Measurements from ENCODE around the gene SHISAL2A. TPM values are rescaled to one million over a fixed set of nuclear protein-coding genes. Genes with fewer than 3 reads are reported as not detected.
"Not testable (repeated sequence)": the region's sequence is repeated elsewhere in the genome, so short reads cannot be mapped to it uniquely, and the experiment has no call there.

Gene SHISAL2A
- total RNA-seq, 1 donor from 2014 or later = not detected

DNA sequence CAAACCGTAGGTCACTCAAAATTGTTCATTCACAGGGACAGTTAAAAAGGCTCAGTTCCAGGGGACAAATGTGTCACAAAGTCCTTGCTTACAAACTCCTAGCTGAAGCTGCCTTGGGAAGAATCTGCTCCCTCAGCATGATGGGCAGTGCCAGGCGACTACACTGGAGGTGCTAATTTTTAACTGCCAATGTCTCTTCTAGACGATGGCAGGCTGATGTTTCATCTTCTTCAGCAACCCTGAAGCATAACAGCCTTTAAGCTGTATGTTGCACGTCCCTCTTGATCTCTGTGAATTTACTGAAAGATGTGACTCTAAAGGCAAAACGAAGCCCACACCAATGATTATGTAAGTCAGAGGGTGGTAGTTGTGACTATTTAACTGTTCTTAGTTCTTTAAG lies 53.9 kb downstream of the SHISAL2A start:
- H3K27ac Mint-ChIP-seq (ENCODE audit: unreplicated experiment) = no peak overlapping the region
- H3K4me1 Mint-ChIP-seq (ENCODE audit: low read depth, unreplicated experiment) = no peaks in the 10 kb centered on the region
- H3K27me3 ChIP-seq (ENCODE audit: insufficient read depth, low read length) = no peaks in the 10 kb centered on the region
- H3K4me3 ChIP-seq (ENCODE audit: insufficient read depth, low read depth, low read length) = no peak overlapping the region
- H3K9ac ChIP-seq (ENCODE audit: low read length) = no peak overlapping the region
- H3K36me3 Mint-ChIP-seq (ENCODE audit: low read depth, unreplicated experiment) = peaks cover 4% of the 10 kb centered on the region
- H3K79me2 ChIP-seq (ENCODE audit: insufficient read depth, low read length) = no peaks in the 10 kb centered on the region
- no peaks in the 10 kb centered on the region for H3K4me1 ChIP-seq (ENCODE audit: insufficient read depth, low read length)
- H3K9me3 ChIP-seq (ENCODE audit: insufficient read depth, low read depth, low read length) = no peaks in the 10 kb centered on the region
- H4K20me1 ChIP-seq (ENCODE audit: insufficient read depth, low read length) = no peaks in the 10 kb centered on the region
- DNase-seq (ENCODE audit: low read depth) (no peak), FAIRE-seq (no peak)
- H3K4me2 ChIP-seq (ENCODE audit: low read length) = no peak overlapping the region
- H3K27ac ChIP-seq (ENCODE audit: low read depth, low read length) = no peak overlapping the region
- no peak overlapping the region for H3K4me3 Mint-ChIP-seq (ENCODE audit: unreplicated experiment)
- H2AFZ ChIP-seq (ENCODE audit: low read depth, low read length) = no peak overlapping the region
- H3K36me3 ChIP-seq (ENCODE audit: insufficient read depth, low read length) = peaks cover 25% of the 10 kb centered on the region
- no peak for TF ChIP-seq EZH2 (IDR thresholded peaks at IDR 0.05; ENCODE audit: insufficient read depth, low read length)
- TF ChIP-seq, protein P1, sequence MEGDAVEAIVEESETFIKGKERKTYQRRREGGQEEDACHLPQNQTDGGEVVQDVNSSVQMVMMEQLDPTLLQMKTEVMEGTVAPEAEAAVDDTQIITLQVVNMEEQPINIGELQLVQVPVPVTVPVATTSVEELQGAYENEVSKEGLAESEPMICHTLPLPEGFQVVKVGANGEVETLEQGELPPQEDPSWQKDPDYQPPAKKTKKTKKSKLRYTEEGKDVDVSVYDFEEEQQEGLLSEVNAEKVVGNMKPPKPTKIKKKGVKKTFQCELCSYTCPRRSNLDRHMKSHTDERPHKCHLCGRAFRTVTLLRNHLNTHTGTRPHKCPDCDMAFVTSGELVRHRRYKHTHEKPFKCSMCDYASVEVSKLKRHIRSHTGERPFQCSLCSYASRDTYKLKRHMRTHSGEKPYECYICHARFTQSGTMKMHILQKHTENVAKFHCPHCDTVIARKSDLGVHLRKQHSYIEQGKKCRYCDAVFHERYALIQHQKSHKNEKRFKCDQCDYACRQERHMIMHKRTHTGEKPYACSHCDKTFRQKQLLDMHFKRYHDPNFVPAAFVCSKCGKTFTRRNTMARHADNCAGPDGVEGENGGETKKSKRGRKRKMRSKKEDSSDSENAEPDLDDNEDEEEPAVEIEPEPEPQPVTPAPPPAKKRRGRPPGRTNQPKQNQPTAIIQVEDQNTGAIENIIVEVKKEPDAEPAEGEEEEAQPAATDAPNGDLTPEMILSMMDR (IDR thresholded peaks at IDR 0.05; ENCODE audit: insufficient read depth, low read depth, low read length) = no peak
- H3K27me3 Mint-ChIP-seq (ENCODE audit: low read depth, unreplicated experiment) = no peaks in the 10 kb centered on the region
- no peaks in the 10 kb centered on the region for H3K9me3 Mint-ChIP-seq (ENCODE audit: unreplicated experiment)

DNA sequence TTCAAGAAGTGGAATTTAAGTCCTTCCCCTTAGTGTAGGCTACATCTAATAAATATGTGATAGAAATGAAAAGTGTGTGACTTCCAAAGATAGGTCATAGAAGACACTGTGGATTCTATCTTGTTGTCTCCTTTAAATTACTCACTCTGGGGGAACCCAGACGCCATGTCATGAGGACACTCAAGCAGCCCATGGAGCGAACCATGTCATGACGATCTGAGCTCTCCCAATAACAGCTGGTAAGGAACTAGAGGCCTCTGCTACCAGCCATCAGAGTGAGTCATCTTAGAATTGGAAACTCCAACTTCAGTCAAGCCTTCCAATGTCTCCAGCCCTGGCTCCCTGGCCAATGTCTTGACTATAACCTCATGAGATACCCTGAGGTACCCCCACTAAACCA lies 58.9 kb downstream of the SHISAL2A start:
- Histone ChIP-seq H3K27ac (ENCODE audit: low read depth, low read length) (no peak overlapping the region), H3K4me2 (ENCODE audit: low read length) (no peak overlapping the region), H3K4me3 (ENCODE audit: insufficient read depth, low read depth, low read length) (no peak overlapping the region), H4K20me1 (ENCODE audit: insufficient read depth, low read length) (peaks cover 13% of the 10 kb centered on the region), H3K4me1 (ENCODE audit: insufficient read depth, low read length) (no peaks in the 10 kb centered on the region), H2AFZ (ENCODE audit: low read depth, low read length) (no peak overlapping the region), H3K36me3 (ENCODE audit: insufficient read depth, low read length) (peaks cover 27% of the 10 kb centered on the region), H3K9ac (ENCODE audit: low read length) (no peak overlapping the region), H3K27me3 (ENCODE audit: insufficient read depth, low read length) (no peaks in the 10 kb centered on the region), H3K9me3 (ENCODE audit: insufficient read depth, low read depth, low read length) (no peaks in the 10 kb centered on the region), H3K79me2 (ENCODE audit: insufficient read depth, low read length) (peaks cover 42% of the 10 kb centered on the region)
- H3K27me3 Mint-ChIP-seq (ENCODE audit: low read depth, unreplicated experiment) = no peaks in the 10 kb centered on the region
- TF ChIP-seq, protein P1 (IDR thresholded peaks at IDR 0.05; ENCODE audit: insufficient read depth, low read depth, low read length) = no peak
- no peak for TF ChIP-seq EZH2 (IDR thresholded peaks at IDR 0.05; ENCODE audit: insufficient read depth, low read length)
- DNase-seq (ENCODE audit: low read depth) = no peak
- H3K4me3 Mint-ChIP-seq (ENCODE audit: unreplicated experiment) = no peak overlapping the region
- FAIRE-seq = no peak
- peaks cover 2% of the 10 kb centered on the region for H3K4me1 Mint-ChIP-seq (ENCODE audit: low read depth, unreplicated experiment)
- H3K9me3 Mint-ChIP-seq (ENCODE audit: unreplicated experiment) = no peaks in the 10 kb centered on the region
- H3K36me3 Mint-ChIP-seq (ENCODE audit: low read depth, unreplicated experiment) = peaks cover 19% of the 10 kb centered on the region
- no peak overlapping the region for H3K27ac Mint-ChIP-seq (ENCODE audit: unreplicated experiment)

DNA sequence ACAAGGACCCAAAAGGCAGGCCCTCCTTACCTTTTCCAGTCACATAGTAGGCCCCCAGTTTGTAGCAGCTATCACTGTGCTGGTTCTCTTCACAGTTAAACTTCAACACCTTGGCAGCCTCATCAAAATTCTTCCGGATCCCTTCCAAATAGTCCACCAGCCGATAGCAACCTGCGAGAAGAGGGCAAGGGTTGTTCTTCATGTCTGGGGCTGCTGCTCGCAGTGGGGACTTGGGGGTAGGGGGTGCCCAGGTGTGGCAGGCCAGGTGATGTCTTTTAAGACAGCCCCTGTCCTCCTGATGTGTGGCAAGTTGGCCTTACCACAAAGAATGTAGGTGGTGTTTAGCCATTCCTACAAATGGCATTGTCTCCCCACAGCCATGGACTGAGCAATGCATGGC lies 59.7 kb downstream of the SHISAL2A start:
- H3K9me3 ChIP-seq (ENCODE audit: insufficient read depth, low read depth, low read length) = no peaks in the 10 kb centered on the region
- H3K27ac ChIP-seq (ENCODE audit: low read depth, low read length) = no peak overlapping the region
- H3K36me3 ChIP-seq (ENCODE audit: insufficient read depth, low read length) = peaks cover 19% of the 10 kb centered on the region
- TF ChIP-seq, protein P1 (IDR thresholded peaks at IDR 0.05; ENCODE audit: insufficient read depth, low read depth, low read length) = no peak
- TF ChIP-seq EZH2 (IDR thresholded peaks at IDR 0.05; ENCODE audit: insufficient read depth, low read length) = no peak
- H3K4me2 ChIP-seq (ENCODE audit: low read length) = no peak overlapping the region
- no peaks in the 10 kb centered on the region for H3K9me3 Mint-ChIP-seq (ENCODE audit: unreplicated experiment)
- H3K27me3 Mint-ChIP-seq (ENCODE audit: low read depth, unreplicated experiment) = no peaks in the 10 kb centered on the region
- H2AFZ ChIP-seq (ENCODE audit: low read depth, low read length) = no peak overlapping the region
- peaks cover 2% of the 10 kb centered on the region for H3K4me1 Mint-ChIP-seq (ENCODE audit: low read depth, unreplicated experiment)
- DNase-seq (ENCODE audit: low read depth) = no peak
- no peak overlapping the region for H3K4me3 ChIP-seq (ENCODE audit: insufficient read depth, low read depth, low read length)
- no peak for FAIRE-seq
- no peaks in the 10 kb centered on the region for H3K4me1 ChIP-seq (ENCODE audit: insufficient read depth, low read length)
- H4K20me1 ChIP-seq (ENCODE audit: insufficient read depth, low read length) = peaks cover 13% of the 10 kb centered on the region
- no peaks in the 10 kb centered on the region for H3K27me3 ChIP-seq (ENCODE audit: insufficient read depth, low read length)
- peaks cover 19% of the 10 kb centered on the region for H3K36me3 Mint-ChIP-seq (ENCODE audit: low read depth, unreplicated experiment)
- H3K27ac Mint-ChIP-seq (ENCODE audit: unreplicated experiment) = no peak overlapping the region
- peaks cover 50% of the 10 kb centered on the region for H3K79me2 ChIP-seq (ENCODE audit: insufficient read depth, low read length)
- H3K9ac ChIP-seq (ENCODE audit: low read length) = no peak overlapping the region
- no peak overlapping the region for H3K4me3 Mint-ChIP-seq (ENCODE audit: unreplicated experiment)

DNA sequence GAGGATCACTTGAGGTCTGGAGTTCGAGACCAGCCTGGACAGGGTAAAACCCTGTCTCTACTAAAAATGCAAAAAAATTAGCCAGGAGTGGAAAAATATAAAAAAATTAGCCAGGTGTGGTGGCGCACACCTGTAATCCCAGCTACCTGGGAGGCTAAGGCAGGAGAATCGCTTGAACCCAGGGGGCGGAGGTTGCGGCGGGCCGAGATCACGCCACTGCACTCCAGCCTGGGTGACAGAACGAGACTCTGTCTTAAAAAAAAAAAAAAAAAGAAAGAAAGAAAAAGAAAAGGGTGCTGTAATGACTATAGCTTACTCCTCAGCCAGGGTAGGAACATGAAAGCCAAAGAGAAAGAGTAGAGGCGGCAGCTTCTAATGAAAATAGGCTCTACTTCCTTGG lies 60.4 kb downstream of the SHISAL2A start:
- H3K9me3 ChIP-seq (ENCODE audit: insufficient read depth, low read depth, low read length); H3K27me3 ChIP-seq (ENCODE audit: insufficient read depth, low read length); H3K4me2 ChIP-seq (ENCODE audit: low read length); H3K4me3 Mint-ChIP-seq (ENCODE audit: unreplicated experiment); H3K27ac ChIP-seq (ENCODE audit: low read depth, low read length); FAIRE-seq; H2AFZ ChIP-seq (ENCODE audit: low read depth, low read length); H3K9ac ChIP-seq (ENCODE audit: low read length); H3K27ac Mint-ChIP-seq (ENCODE audit: unreplicated experiment); DNase-seq (ENCODE audit: low read depth); H3K27me3 Mint-ChIP-seq (ENCODE audit: low read depth, unreplicated experiment); H3K4me1 ChIP-seq (ENCODE audit: insufficient read depth, low read length); H3K4me1 Mint-ChIP-seq (ENCODE audit: low read depth, unreplicated experiment); H3K9me3 Mint-ChIP-seq (ENCODE audit: unreplicated experiment); H3K4me3 ChIP-seq (ENCODE audit: insufficient read depth, low read depth, low read length): not testable (repeated sequence)
- H3K36me3 Mint-ChIP-seq (ENCODE audit: low read depth, unreplicated experiment) = peaks cover 19% of the 10 kb centered on the region
- Histone ChIP-seq H3K36me3 (ENCODE audit: insufficient read depth, low read length) (peaks cover 14% of the 10 kb centered on the region), H3K79me2 (ENCODE audit: insufficient read depth, low read length) (peaks cover 54% of the 10 kb centered on the region), H4K20me1 (ENCODE audit: insufficient read depth, low read length) (peaks cover 13% of the 10 kb centered on the region)

Measured in astrocyte (in vitro differentiated cells and primary cell).